Neural cell (in vitro differentiated cells): ENCODE data around the gene NHS.

ENCODE experiments used
- CTCF ChIP-seq: fragments of 450-650 bp; IDR thresholded peaks from 2 replicates; pipeline ENCODE4 v1.5.1; 2014; ENCODE audit warnings: antibody characterized with exemption, mild to moderate bottlenecking, moderate library complexity; ENCODE audit not compliant: poor library complexity, severe bottlenecking
- EP300 ChIP-seq: fragments of 450-650 bp; conservative IDR thresholded peaks from 2 replicates; pipeline ENCODE4 v1.6.1; 2014; ENCODE audit warnings: antibody characterized with exemption, mild to moderate bottlenecking, moderate library complexity; ENCODE audit not compliant: poor library complexity, severe bottlenecking
- MXI1 ChIP-seq: fragments of 450-650 bp; conservative IDR thresholded peaks from 2 replicates; pipeline ENCODE4 v1.6.1; 2014; ENCODE audit warnings: antibody characterized with exemption, mild to moderate bottlenecking; ENCODE audit not compliant: poor library complexity, severe bottlenecking
- POLR2AphosphoS5 ChIP-seq: IDR thresholded peaks from 2 replicates; pipeline ENCODE4 v1.6.1; 2012

- TF ChIP-seq MXI1 (no peak), POLR2AphosphoS5 (no peak), CTCF (no peak), EP300 (no peak)
Observed at GRCh38 chrX:17584248-17584681, 209.3 kb downstream of the NHS start.
